GM21528 (cell line): ENCODE data around the gene EFCAB13.
"Not testable (repeated sequence)": the region's sequence is repeated elsewhere in the genome, so short reads cannot be mapped to it uniquely, and the experiment has no call there.

Experiments used
- ATAC-seq: cut with Tn5 transposase; IDR thresholded peaks from one replicate; pipeline ENCODE4 v1.9.1; 2021; ENCODE audit warnings: mild to moderate bottlenecking, moderate library complexity; ENCODE audit not compliant: unreplicated experiment, low FRiP score

The EFCAB13 gene

GRCh38 chr17:47413872-47414271, 90.1 kb downstream of the EFCAB13 start:
- ATAC-seq: no peak

GRCh38 chr17:47414612-47415011, 90.9 kb downstream of the EFCAB13 start:
- ATAC-seq: no peak

- ATAC-seq: no peak
These were observed 99.9 kb downstream of the EFCAB13 start for GRCh38 chr17:47423406-47424295.

- not testable (repeated sequence) for ATAC-seq
These were observed 101.5 kb downstream of the EFCAB13 start for GRCh38 chr17:47425233-47425632.

- not testable (repeated sequence) for ATAC-seq
These were observed 102.3 kb downstream of the EFCAB13 start for GRCh38 chr17:47425887-47426635.

- no peak for ATAC-seq
These were observed 104.2 kb downstream of the EFCAB13 start for GRCh38 chr17:47427985-47428384.

- not testable (repeated sequence) for ATAC-seq
These were observed 108.5 kb downstream of the EFCAB13 start for GRCh38 chr17:47432240-47432639.

- no peak for ATAC-seq
These were observed 141.4 kb downstream of the EFCAB13 start for GRCh38 chr17:47465165-47465564.

GRCh38 chr17:47466976-47467375, 143.2 kb downstream of the EFCAB13 start:
- not testable (repeated sequence) for ATAC-seq

- ATAC-seq: no peak
These were observed 147.1 kb downstream of the EFCAB13 start for GRCh38 chr17:47470836-47471235.

GRCh38 chr17:47472073-47472472, 148.3 kb downstream of the EFCAB13 start:
- ATAC-seq: not testable (repeated sequence)
